ENCODE data around the gene CD28. TPM values are rescaled to one million over a fixed set of nuclear protein-coding genes. Genes with fewer than 3 reads are reported as not detected.
"Not testable (repeated sequence)": the region's sequence is repeated elsewhere in the genome, so short reads cannot be mapped to it uniquely, and the experiment has no call there.

The CD28 gene
- total and polyA plus RNA-seq, 3 experiments from 2014 or later, result 61.1 to 66.4 (median 64.1) TPM

- no peaks in the 10 kb centered on the region for H3K27me3 Mint-ChIP-seq
- no peaks in the 10 kb centered on the region for H3K9me3 Mint-ChIP-seq
- Histone ChIP-seq H3K9me3 (ENCODE audit: low read length) (no peaks in the 10 kb centered on the region), H3K27ac (ENCODE audit: low read depth, low read length) (no peak overlapping the region), H3K4me1 (ENCODE audit: insufficient read depth, low read length) (peaks cover 26% of the 10 kb centered on the region), H3K36me3 (ENCODE audit: insufficient read depth, low read length) (no peaks in the 10 kb centered on the region), H3K27me3 (ENCODE audit: insufficient read depth, low read length, poor library complexity, severe bottlenecking) (no peaks in the 10 kb centered on the region), H3K4me3 (ENCODE audit: low read length) (no peak overlapping the region)
- peaks cover 35 to 51% (median 51%) of the 10 kb centered on the region in 3 donors for H3K4me1 Mint-ChIP-seq
- peaks cover 0 to 2% (median 2%) of the 10 kb centered on the region in 3 donors for H3K36me3 Mint-ChIP-seq
- peak overlapping the region in 7 of 8 donors; percentile 11 to 86 (median 63) for H3K27ac Mint-ChIP-seq
- ChIA-PET CTCF (interaction anchor here (1.4 kb wide), 1 partner anchor 74 kb away, joined by 4 read pairs; the partner anchor contains the start of gene CD28), POLR2A (interaction anchor here (1.0 kb wide), 1 partner anchor 28 kb away, joined by 3 read pairs; no protein-coding TSS in a partner anchor)
- no peak overlapping the region for H3K4me3 Mint-ChIP-seq
- DNase-seq, result no peak
Observed at GRCh38 chr2:203780231-203780630, 73.8 kb downstream of the CD28 start.

- peak overlapping the region in 4 of 8 donors; percentile 18 to 80 (median 52) for H3K27ac Mint-ChIP-seq
- no peak for DNase-seq
- Histone ChIP-seq H3K27me3 (ENCODE audit: insufficient read depth, low read length, poor library complexity, severe bottlenecking) (no peaks in the 10 kb centered on the region), H3K4me1 (ENCODE audit: insufficient read depth, low read length) (peaks cover 26% of the 10 kb centered on the region), H3K27ac (ENCODE audit: low read depth, low read length) (no peak overlapping the region), H3K9me3 (ENCODE audit: low read length) (no peaks in the 10 kb centered on the region), H3K36me3 (ENCODE audit: insufficient read depth, low read length) (no peaks in the 10 kb centered on the region), H3K4me3 (ENCODE audit: low read length) (no peak overlapping the region)
- H3K36me3 Mint-ChIP-seq, result peaks cover 0 to 2% (median 0%) of the 10 kb centered on the region in 3 donors
- no peak overlapping the region for H3K4me3 Mint-ChIP-seq
- H3K4me1 Mint-ChIP-seq, result peaks cover 35 to 51% (median 51%) of the 10 kb centered on the region in 3 donors
- CTCF ChIA-PET, result interaction anchor here (1.4 to 5.5 kb wide), 7 partner anchors 10 to 296 kb away, joined by 3 to 28 read pairs (median 4); partner anchors contain the start of gene CD28
- H3K9me3 Mint-ChIP-seq, result no peaks in the 10 kb centered on the region
- H3K27me3 Mint-ChIP-seq, result no peaks in the 10 kb centered on the region
- POLR2A ChIA-PET, result interaction anchor here (0.6 to 1.5 kb wide), 2 partner anchors 22 to 61 kb away, joined by 3 to 5 read pairs; no protein-coding TSS in a partner anchor
Observed at GRCh38 chr2:203781151-203781550, 74.7 kb downstream of the CD28 start.

GRCh38 chr2:203782262-203782976 lies 76.0 kb downstream of the CD28 start:
- H3K9me3 ChIP-seq (ENCODE audit: low read length), result no peaks in the 10 kb centered on the region
- peak; percentile 19 to 82 (median 59) for DNase-seq
- no peaks in the 10 kb centered on the region for H3K27me3 ChIP-seq (ENCODE audit: insufficient read depth, low read length, poor library complexity, severe bottlenecking)
- POLR2A ChIA-PET, result interaction anchor here (1.5 kb wide), 1 partner anchor 62 kb away, joined by 5 read pairs; no protein-coding TSS in a partner anchor
- H3K4me1 ChIP-seq (ENCODE audit: insufficient read depth, low read length), result peaks cover 26% of the 10 kb centered on the region
- H3K27ac ChIP-seq (ENCODE audit: low read depth, low read length), result no peak overlapping the region
- Mint-ChIP-seq H3K27ac (peak overlapping the region in 6 of 8 donors; percentile 54 to 94 (median 82)), H3K9me3 (no peaks in the 10 kb centered on the region), H3K4me1 (peaks cover 35 to 51% (median 47%) of the 10 kb centered on the region in 3 donors), H3K4me3 (peak overlapping the region in 4 of 7 donors; percentile 10 to 35 (median 30)), H3K27me3 (no peaks in the 10 kb centered on the region), H3K36me3 (no peaks in the 10 kb centered on the region)
- H3K36me3 ChIP-seq (ENCODE audit: insufficient read depth, low read length), result no peaks in the 10 kb centered on the region
- H3K4me3 ChIP-seq (ENCODE audit: low read length), result no peak overlapping the region
- CTCF ChIA-PET, result interaction anchor here (0.7 to 5.5 kb wide), 10 partner anchors 9 to 297 kb away, joined by 3 to 28 read pairs (median 4); partner anchors contain the start of gene CD28

GRCh38 chr2:203783496-203784203 lies 77.2 kb downstream of the CD28 start:
- H3K36me3 Mint-ChIP-seq, result no peaks in the 10 kb centered on the region
- Histone ChIP-seq H3K4me3 (ENCODE audit: low read length) (no peak overlapping the region), H3K9me3 (ENCODE audit: low read length) (no peaks in the 10 kb centered on the region), H3K36me3 (ENCODE audit: insufficient read depth, low read length) (no peaks in the 10 kb centered on the region), H3K4me1 (ENCODE audit: insufficient read depth, low read length) (peaks cover 26% of the 10 kb centered on the region), H3K27me3 (ENCODE audit: insufficient read depth, low read length, poor library complexity, severe bottlenecking) (no peaks in the 10 kb centered on the region), H3K27ac (ENCODE audit: low read depth, low read length) (no peak overlapping the region)
- peaks cover 35 to 51% (median 46%) of the 10 kb centered on the region in 3 donors for H3K4me1 Mint-ChIP-seq
- peak overlapping the region in 4 of 8 donors; percentile 39 to 54 (median 51) for H3K27ac Mint-ChIP-seq
- no peak for DNase-seq
- H3K4me3 Mint-ChIP-seq, result no peak overlapping the region
- no peaks in the 10 kb centered on the region for H3K9me3 Mint-ChIP-seq
- H3K27me3 Mint-ChIP-seq, result no peaks in the 10 kb centered on the region
- POLR2A ChIA-PET, result no interaction called here
- CTCF ChIA-PET, result interaction anchor here (0.7 to 5.5 kb wide), 8 partner anchors 18 to 112 kb away, joined by 3 to 28 read pairs (median 3); partner anchors contain the start of gene CD28

GRCh38 chr2:203784710-203785270 lies 78.4 kb downstream of the CD28 start:
- H3K4me3 ChIP-seq (ENCODE audit: low read length); H3K9me3 Mint-ChIP-seq; POLR2A ChIA-PET; H3K27me3 ChIP-seq (ENCODE audit: insufficient read depth, low read length, poor library complexity, severe bottlenecking); H3K36me3 Mint-ChIP-seq; H3K27me3 Mint-ChIP-seq; H3K9me3 ChIP-seq (ENCODE audit: low read length); DNase-seq; H3K36me3 ChIP-seq (ENCODE audit: insufficient read depth, low read length); H3K27ac ChIP-seq (ENCODE audit: low read depth, low read length): not testable (repeated sequence)
- peaks cover 20% of the 10 kb centered on the region for H3K4me1 ChIP-seq (ENCODE audit: insufficient read depth, low read length)
- CTCF ChIA-PET, result interaction anchor here (1.3 to 5.5 kb wide), 2 partner anchors 30 to 35 kb away, joined by 3 to 28 read pairs; no protein-coding TSS in a partner anchor
- H3K27ac Mint-ChIP-seq, result peak overlapping the region in 3 of 8 donors; percentile 5 to 59 (median 13)
- H3K4me1 Mint-ChIP-seq, result peaks cover 29 to 43% (median 37%) of the 10 kb centered on the region in 3 donors
- H3K4me3 Mint-ChIP-seq, result peak overlapping the region in 2 of 7 donors; percentile 12 to 69

- POLR2A ChIA-PET, DNase-seq: not testable (repeated sequence)
- CTCF ChIA-PET, result interaction anchor here (1.3 to 5.5 kb wide), 2 partner anchors 29 to 36 kb away, joined by 3 to 28 read pairs; no protein-coding TSS in a partner anchor
Observed at GRCh38 chr2:203785391-203786110, 79.1 kb downstream of the CD28 start.

GRCh38 chr2:203786549-203787351 lies 80.3 kb downstream of the CD28 start:
- no peak overlapping the region for H3K4me3 ChIP-seq (ENCODE audit: low read length)
- no peaks in the 10 kb centered on the region for H3K27me3 ChIP-seq (ENCODE audit: insufficient read depth, low read length, poor library complexity, severe bottlenecking)
- Mint-ChIP-seq H3K4me3 (no peak overlapping the region), H3K4me1 (peaks cover 17 to 25% (median 21%) of the 10 kb centered on the region in 3 donors), H3K27ac (no peak overlapping the region), H3K36me3 (no peaks in the 10 kb centered on the region), H3K9me3 (no peaks in the 10 kb centered on the region), H3K27me3 (peaks cover 0 to 2% of the 10 kb centered on the region in 2 donors)
- H3K9me3 ChIP-seq (ENCODE audit: low read length), result no peaks in the 10 kb centered on the region
- CTCF ChIA-PET, result no interaction called here
- peaks cover 9% of the 10 kb centered on the region for H3K4me1 ChIP-seq (ENCODE audit: insufficient read depth, low read length)
- H3K27ac ChIP-seq (ENCODE audit: low read depth, low read length), result no peak overlapping the region
- POLR2A ChIA-PET, result no interaction called here
- DNase-seq, result no peak
- no peaks in the 10 kb centered on the region for H3K36me3 ChIP-seq (ENCODE audit: insufficient read depth, low read length)

More at GRCh38 chr2:203785391-203786110, 79.1 kb downstream of the CD28 start:
- H3K27ac Mint-ChIP-seq; H3K9me3 Mint-ChIP-seq; H3K27me3 ChIP-seq (ENCODE audit: insufficient read depth, low read length, poor library complexity, severe bottlenecking); H3K27me3 Mint-ChIP-seq; H3K27ac ChIP-seq (ENCODE audit: low read depth, low read length); H3K4me3 Mint-ChIP-seq; H3K36me3 Mint-ChIP-seq; H3K36me3 ChIP-seq (ENCODE audit: insufficient read depth, low read length); H3K9me3 ChIP-seq (ENCODE audit: low read length); H3K4me3 ChIP-seq (ENCODE audit: low read length): not testable (repeated sequence)
- peaks cover 23 to 36% (median 30%) of the 10 kb centered on the region in 3 donors for H3K4me1 Mint-ChIP-seq
- peaks cover 14% of the 10 kb centered on the region for H3K4me1 ChIP-seq (ENCODE audit: insufficient read depth, low read length)

Measured in CD8-positive, alpha-beta memory T cell (primary cell).